HepG2 (cell line): Measurements from ENCODE around the gene GSDMA. TPM values are rescaled to one million over a fixed set of nuclear protein-coding genes. Genes with fewer than 3 reads are reported as not detected.

ENCODE experiments used
- CEBPB ChIP-seq: IDR thresholded peaks from 2 replicates; pipeline ENCODE4 v1.6.1; 2011; ENCODE audit warnings: low read depth, low read length, improper control_type of control experiment, borderline replicate concordance
- DZIP1 ChIP-seq: sonication (generic); formaldehyde crosslinking; IDR thresholded peaks from 2 replicates; pipeline ENCODE4 v1.5.0; 2020; ENCODE audit warnings: mild to moderate bottlenecking, missing genetic modification reagents
- GLI4 ChIP-seq: sonication (generic); formaldehyde crosslinking; IDR thresholded peaks from 2 replicates; pipeline ENCODE4 v1.5.1; 2020; ENCODE audit warnings: missing genetic modification reagents, mild to moderate bottlenecking, moderate library complexity, borderline replicate concordance
- LBX2 ChIP-seq: sonication (generic); formaldehyde crosslinking; IDR thresholded peaks from 2 replicates; pipeline ENCODE4 v1.5.0; 2020; ENCODE audit warnings: missing genetic modification reagents, mild to moderate bottlenecking, borderline replicate concordance
- MXI1 ChIP-seq: IDR thresholded peaks from 3 replicates; pipeline ENCODE4 v1.6.1; 2012; ENCODE audit warnings: low read depth, low read length, inconsistent platforms, borderline replicate concordance
- SATB2 ChIP-seq: sonication (generic); formaldehyde crosslinking; IDR thresholded peaks from 2 replicates; pipeline ENCODE4 v1.5.0; 2020; ENCODE audit warnings: missing genetic modification reagents
- SCMH1 ChIP-seq: sonication (generic); formaldehyde crosslinking; IDR thresholded peaks from 2 replicates; pipeline ENCODE4 v1.9.0; 2021; ENCODE audit warnings: missing genetic modification reagents, mild to moderate bottlenecking, borderline replicate concordance
- SMYD3 ChIP-seq: sonication (generic); formaldehyde crosslinking; IDR thresholded peaks from 2 replicates; pipeline ENCODE4 v1.8.1; 2023; ENCODE audit warnings: mild to moderate bottlenecking, missing genetic modification reagents
- SP5 ChIP-seq: IDR thresholded peaks from 2 replicates; pipeline ENCODE4 v1.6.1; 2016; ENCODE audit warnings: low read depth, borderline replicate concordance
- SPEN ChIP-seq: sonication (generic); formaldehyde crosslinking; IDR thresholded peaks from 2 replicates; pipeline ENCODE4 v1.5.1; 2020; ENCODE audit warnings: low read depth, mild to moderate bottlenecking, missing genetic modification reagents
- TBP ChIP-seq: sonication (generic); formaldehyde crosslinking; IDR thresholded peaks from 2 replicates; pipeline ENCODE4 v1.5.0; 2020; ENCODE audit warnings: missing genetic modification reagents
- TFAP4 ChIP-seq: sonication (generic); IDR thresholded peaks from 2 replicates; pipeline ENCODE4 v1.6.1; 2016; ENCODE audit warnings: low read depth, borderline replicate concordance
- TFDP2 ChIP-seq: sonication (generic); formaldehyde crosslinking; IDR thresholded peaks from 2 replicates; pipeline ENCODE4 v1.4.0; 2020; ENCODE audit warnings: missing genetic modification reagents
- THAP8 ChIP-seq: sonication (generic); formaldehyde crosslinking; IDR thresholded peaks from 2 replicates; pipeline ENCODE4 v1.5.1; 2020; ENCODE audit warnings: missing genetic modification reagents, mild to moderate bottlenecking, borderline replicate concordance
- ZNF10 ChIP-seq: sonication (generic); formaldehyde crosslinking; IDR thresholded peaks from 2 replicates; pipeline ENCODE4 v1.4.0; 2020; ENCODE audit warnings: mild to moderate bottlenecking, low read depth, missing genetic modification reagents, borderline replicate concordance
- ZNF331 ChIP-seq: sonication (generic); formaldehyde crosslinking; IDR thresholded peaks from 2 replicates; pipeline ENCODE4 v1.4.0; 2020; ENCODE audit warnings: missing genetic modification reagents
- ZNF543 ChIP-seq: sonication (generic); formaldehyde crosslinking; IDR thresholded peaks from 2 replicates; pipeline ENCODE4 v1.4.0; 2020; ENCODE audit warnings: mild to moderate bottlenecking, missing genetic modification reagents
- ZNF546 ChIP-seq: sonication (generic); formaldehyde crosslinking; conservative IDR thresholded peaks from 2 replicates; pipeline ENCODE4 v1.8.1; 2023; ENCODE audit warnings: mild to moderate bottlenecking, missing genetic modification reagents
- ZNF691 ChIP-seq: sonication (generic); formaldehyde crosslinking; IDR thresholded peaks from 2 replicates; pipeline ENCODE4 v1.4.0; 2020; ENCODE audit warnings: missing genetic modification reagents, low read depth, mild to moderate bottlenecking, borderline replicate concordance
- ZNF839 ChIP-seq: sonication (generic); formaldehyde crosslinking; IDR thresholded peaks from 2 replicates; pipeline ENCODE4 v1.4.0; 2020; ENCODE audit warnings: missing genetic modification reagents, mild to moderate bottlenecking, borderline replicate concordance
- ZSCAN22 ChIP-seq: sonication (generic); formaldehyde crosslinking; IDR thresholded peaks from 2 replicates; pipeline ENCODE4 v1.4.0; 2020; ENCODE audit warnings: mild to moderate bottlenecking, missing genetic modification reagents
- polyA plus RNA-seq, 8 experiments: library from polyadenylated mRNA; depleted of rRNA in 3 of 8; stranded (reverse) in 7 of 8; unstranded in 1 of 8; fragments of >200 nt; fragmentation: Illumina TruSeq in 4 of 8; extraction: Trizol in 4 of 8; gene quantifications; 2 replicates each; pipeline versions ENCODE4 v1.2.1 to v1.2.3, GENCODE V29; 2011 to 2016; ENCODE audit warnings: low read depth in 4 of 8, missing spikeins in 1 of 8, mixed read lengths in 1 of 8; ENCODE audit not compliant: insufficient read depth in 1 of 8
- total RNA-seq, 5 experiments: library from RNA; depleted of rRNA; stranded (reverse); fragments of >200 nt; fragmentation: Illumina TruSeq; extraction: Trizol; gene quantifications; 2 replicates each; pipeline ENCODE4 v1.2.3, GENCODE V29; 2016; ENCODE audit warnings: low read depth in 1 of 5

GSDMA gene
- total and polyA plus RNA-seq, 2 of the 13 experiments (the other 11 are each of a cell fraction or from before 2014, with no cell fraction given): not detected

GRCh38 chr17:39927929-39928857 is 34.6 kb upstream of the GSDMA start (continued):
- peak; percentile 6; the same call in 1 of the 2 replicates for TF ChIP-seq ZNF691 (CRISPR knock-in tag)
- no peak; the same call in 1 of the 2 replicates for TF ChIP-seq ZNF546
- 0 out of 2 replicates have a peak, but pooled peaks have one; percentile 50 for TF ChIP-seq THAP8 (CRISPR knock-in tag)
- TF ChIP-seq TFDP2 (CRISPR knock-in tag): no peak; the same call in 1 of the 2 replicates
- TF ChIP-seq ZNF839 (CRISPR knock-in tag): no peak
- TF ChIP-seq GLI4 (CRISPR knock-in tag): no peak; the same call in 1 of the 2 replicates
- no peak for TF ChIP-seq DZIP1 (CRISPR knock-in tag)
- no peak for TF ChIP-seq CEBPB
- TF ChIP-seq SP5: no peak
- peak; percentile 80; the same call in 1 of the 2 replicates for TF ChIP-seq SMYD3
- TF ChIP-seq LBX2: no peak
- no peak for TF ChIP-seq ZNF543 (CRISPR knock-in tag)
- no peak for TF ChIP-seq SATB2
- no peak for TF ChIP-seq SCMH1 (CRISPR knock-in tag)
- TF ChIP-seq TBP (CRISPR knock-in tag): no peak
- TF ChIP-seq ZSCAN22: no peak
- TF ChIP-seq ZNF10 (CRISPR knock-in tag): peak; percentile 35; the same call in 1 of the 2 replicates
- TF ChIP-seq ZNF331 (CRISPR knock-in tag): no peak
- no peak for TF ChIP-seq MXI1
- TF ChIP-seq TFAP4: no peak; the same call in 1 of the 2 replicates
- no peak for TF ChIP-seq SPEN (CRISPR knock-in tag)
